A549 (cell line): Measurements from ENCODE around the gene TOX2. TPM values are rescaled to one million over a fixed set of nuclear protein-coding genes. Genes with fewer than 3 reads are reported as not detected.

Experiments used
- ATAC-seq, 2 experiments: fragments of 200-7000 bp in 1 of 2; fragments of >200 bp in 1 of 2; cut with Nextera tagmentation in 1 of 2; cut with Tn5 transposase in 1 of 2; 3 replicates each; pipeline versions ENCODE4 v1.8.0 to v1.9.1; 2018 to 2020; ENCODE audit warnings: mild to moderate bottlenecking in 1 of 2, moderate library complexity in 1 of 2
- CTCF ChIA-PET: fragments of 300-600 bp; sonication (Branson Sonifier 250); formaldehyde crosslinking; extraction: SDS; loops from one replicate; lab custom pipeline; 2021; ENCODE audit warnings: antibody characterized with exemption, inconsistent platforms; lab: Yijun Ruan, JAX
- POLR2A ChIA-PET: fragments of 350-600 bp; formaldehyde crosslinking; extraction: SDS; loops from one replicate; lab custom pipeline; 2021; ENCODE audit warnings: antibody characterized with exemption, inconsistent platforms; lab: Yijun Ruan, JAX
- DNase-seq, 2 experiments: peaks; one replicate each; pipeline versions ENCODE4 v3.0.0 to v3.0.0-alpha.2; 2011 to 2016; ENCODE audit warnings: low read depth in 1 of 2, low spot score in 1 of 2
- FAIRE-seq: peaks from 2 replicates; lab custom pipeline; 2011; peaks lifted over from hg19 to GRCh38; lab: Jason Lieb, UNC
- H3K27ac ChIP-seq, 2 experiments: fragments of >200 bp; sonication (Bioruptor Twin); formaldehyde crosslinking; 3 replicates each; pipeline ENCODE4 v1.5.1; 2016 to 2017
- H3K4me1 ChIP-seq: fragments of >200 bp; sonication (Bioruptor Twin); formaldehyde crosslinking; 3 replicates; pipeline ENCODE4 v1.6.1; 2016
- H3K4me2 ChIP-seq: fragments of >200 bp; sonication (Bioruptor Twin); formaldehyde crosslinking; 3 replicates; pipeline ENCODE4 v1.6.1; 2016
- H3K4me3 ChIP-seq: fragments of >200 bp; sonication (Bioruptor Twin); formaldehyde crosslinking; 3 replicates; pipeline ENCODE4 v1.5.1; 2016
- H3K9me3 ChIP-seq: fragments of >200 bp; sonication (Bioruptor Twin); formaldehyde crosslinking; 3 replicates; pipeline ENCODE4 v1.6.1; 2016
- ATOH8 ChIP-seq: fragments of 250-450 bp; sonication (Bioruptor Pico); IDR thresholded peaks from 2 replicates; pipeline ENCODE4 v1.5.0; 2020; ENCODE audit warnings: low read depth, mild to moderate bottlenecking, moderate library complexity
- CTCF ChIP-seq: fragments of >200 bp; sonication (Bioruptor Twin); formaldehyde crosslinking; IDR thresholded peaks from 3 replicates; pipeline ENCODE4 v1.5.1; 2016
- ELK1 ChIP-seq: fragments of 150-350 bp; IDR thresholded peaks from 2 replicates; pipeline ENCODE4 v1.6.1; 2014; ENCODE audit warnings: low read depth, mild to moderate bottlenecking, low read length
- FOSB ChIP-seq: fragments of 250-450 bp; sonication (Bioruptor Pico); IDR thresholded peaks from 2 replicates; pipeline ENCODE4 v1.5.0; 2020; ENCODE audit warnings: mild to moderate bottlenecking, moderate library complexity
- FOXS1 ChIP-seq: fragments of 250-450 bp; sonication (Bioruptor Pico); IDR thresholded peaks from 2 replicates; pipeline ENCODE4 v1.5.0; 2020; ENCODE audit warnings: mild to moderate bottlenecking, moderate library complexity
- GATA3 ChIP-seq: IDR thresholded peaks from 2 replicates; pipeline ENCODE4 v1.6.1; 2012; ENCODE audit warnings: borderline replicate concordance
- HOXB5 ChIP-seq: fragments of 250-450 bp; sonication (Bioruptor Pico); IDR thresholded peaks from 2 replicates; pipeline ENCODE4 v1.5.0; 2020; ENCODE audit warnings: mild to moderate bottlenecking, moderate library complexity
- JUN ChIP-seq, 2 experiments: fragments of >200 bp; sonication (Bioruptor Twin); formaldehyde crosslinking; IDR thresholded peaks; 2 replicates in 1 of 2; 3 replicates in 1 of 2; pipeline ENCODE4 v1.6.1; 2016 to 2017
- KDM1A ChIP-seq: fragments of 200-600 bp; sonication (generic); IDR thresholded peaks from 2 replicates; pipeline ENCODE4 v1.6.1; 2016; ENCODE audit warnings: low read depth, mild to moderate bottlenecking
- KDM5A ChIP-seq: fragments of 200-600 bp; sonication (generic); IDR thresholded peaks from 2 replicates; pipeline ENCODE4 v1.6.1; 2016; ENCODE audit warnings: antibody characterized with exemption, mild to moderate bottlenecking
- MAX ChIP-seq: IDR thresholded peaks from 2 replicates; pipeline ENCODE4 v1.6.1; 2012
- NFE2L2 ChIP-seq: fragments of 150-350 bp; conservative IDR thresholded peaks from 2 replicates; pipeline ENCODE4 v1.6.1; 2014; ENCODE audit warnings: low read length
- NR3C1 ChIP-seq: fragments of >200 bp; sonication (Bioruptor Twin); formaldehyde crosslinking; IDR thresholded peaks from 3 replicates; pipeline ENCODE4 v1.6.1; 2017
- PBX3 ChIP-seq: IDR thresholded peaks from 2 replicates; pipeline ENCODE4 v1.6.1; 2012
- PHF8 ChIP-seq: fragments of 200-600 bp; sonication (generic); IDR thresholded peaks from 2 replicates; pipeline ENCODE4 v1.6.1; 2016; ENCODE audit warnings: low read depth, mild to moderate bottlenecking, antibody characterized with exemption, moderate library complexity, borderline replicate concordance
- RAD21 ChIP-seq, 2 experiments: fragments of >200 bp in 1 of 2; sonication (Bioruptor Twin) in 1 of 2; formaldehyde crosslinking in 1 of 2; IDR thresholded peaks in 1 of 2; conservative IDR thresholded peaks in 1 of 2; 2 replicates in 1 of 2; 3 replicates in 1 of 2; pipeline ENCODE4 v1.6.1; 2012 to 2018; ENCODE audit warnings: inconsistent platforms in 1 of 2
- RARB ChIP-seq: fragments of 250-450 bp; sonication (Bioruptor Pico); IDR thresholded peaks from 2 replicates; pipeline ENCODE4 v1.8.0; 2021; ENCODE audit warnings: mild to moderate bottlenecking, moderate library complexity
- RFX5 ChIP-seq: fragments of 450-650 bp; IDR thresholded peaks from 2 replicates; pipeline ENCODE4 v1.7.1; 2014; ENCODE audit warnings: antibody characterized with exemption, mild to moderate bottlenecking, moderate library complexity
- TFCP2L1 ChIP-seq: fragments of 250-450 bp; sonication (Bioruptor Pico); IDR thresholded peaks from 2 replicates; pipeline ENCODE4 v1.5.0; 2021; ENCODE audit warnings: mild to moderate bottlenecking
- ZFP36 ChIP-seq: fragments of 450-650 bp; IDR thresholded peaks from 2 replicates; pipeline ENCODE4 v1.6.1; 2014; ENCODE audit warnings: borderline replicate concordance; ENCODE audit not compliant: partially characterized antibody
- ZNF302 ChIP-seq: fragments of 250-450 bp; sonication (Bioruptor Pico); IDR thresholded peaks from 2 replicates; pipeline ENCODE4 v1.9.0; 2021; ENCODE audit warnings: inconsistent platforms, mild to moderate bottlenecking, moderate library complexity
- ZSCAN20 ChIP-seq: fragments of 250-450 bp; sonication (Bioruptor Pico); IDR thresholded peaks from 2 replicates; pipeline ENCODE4 v1.8.0; 2022; ENCODE audit warnings: mild to moderate bottlenecking, moderate library complexity
- WGBS: methylation state at CpG from one replicate; pipeline ENCODE4 v1.1.6; 2017; ENCODE audit errors: missing lambda C conversion rate; 5-methylcytosine and 5-hydroxymethylcytosine counted together
- polyA plus RNA-seq, 4 experiments: library from polyadenylated mRNA; depleted of rRNA in 3 of 4; stranded (reverse); fragments of >200 nt; fragmentation: RNase III in 1 of 4; extraction: RNeasy Plus Mini Kit Qiagen cat#74134 plus additional on column Dnase treatment in 1 of 4; gene quantifications; 2 replicates in 3 of 4; 3 replicates in 1 of 4; pipeline ENCODE4 v1.2.3, GENCODE V29; 2011 to 2017

The TOX2 gene
- polyA plus RNA-seq, 2 of the 4 experiments (the other 2 are of a cell fraction), result 2.5 to 5.3 TPM

- CTCF ChIA-PET, result interaction anchor here (0.9 to 2.8 kb wide), 3 partner anchors 11 to 145 kb away, joined by 3 to 10 read pairs (median 7); no protein-coding TSS in a partner anchor
- H3K4me2 ChIP-seq, result no peak overlapping the region
- peak overlapping the region in 1 of 2 experiments; percentile 35; a peak in 2 of 6 replicates for H3K27ac ChIP-seq
- FAIRE-seq (no peak), ATAC-seq (no peak), DNase-seq (no peak)
- no peak overlapping the region for H3K4me3 ChIP-seq
- POLR2A ChIA-PET, result no interaction called here
- TF ChIP-seq MAX (no peak), ZFP36 (no peak)
- H3K4me1 ChIP-seq, result peaks cover 33% of the 10 kb centered on the region
- 88% methylated on average over 3 of the region's 3 CpGs for WGBS
- no peaks in the 10 kb centered on the region for H3K9me3 ChIP-seq
Observed at GRCh38 chr20:43934833-43935232, 20.2 kb downstream of the TOX2 start.

GRCh38 chr20:43936104-43936770 lies 21.6 kb downstream of the TOX2 start:
- WGBS, result 78% methylated on average over 3 of the region's 4 CpGs
- POLR2A ChIA-PET, result interaction anchor here (0.5 kb wide), 1 partner anchor 36 kb away, joined by 3 read pairs; no protein-coding TSS in a partner anchor
- H3K4me3 ChIP-seq, result no peak overlapping the region
- TF ChIP-seq ELK1 (no peak), RAD21 (conservative IDR thresholded peaks at IDR 0.05 in 1 of 2, IDR thresholded peaks at IDR 0.05 in 1 of 2) (no peak)
- FAIRE-seq (no peak), DNase-seq (no peak), ATAC-seq (no peak)
- H3K27ac ChIP-seq, result peak overlapping the region; percentile 85 to 90; a peak in 4 of 6 replicates
- no peak overlapping the region for H3K4me2 ChIP-seq
- peaks cover 47% of the 10 kb centered on the region for H3K4me1 ChIP-seq
- no peaks in the 10 kb centered on the region for H3K9me3 ChIP-seq
- CTCF ChIA-PET, result interaction anchor here (1.1 to 2.8 kb wide), 4 partner anchors 16 to 187 kb away, joined by 3 to 10 read pairs (median 5); no protein-coding TSS in a partner anchor

- Histone ChIP-seq H3K27ac (peak overlapping the region; percentile 85 to 90), H3K4me2 (no peak overlapping the region)
- TF ChIP-seq GATA3 (no peak), CTCF (no peak), TFCP2L1 (no peak), RARB (CRISPR knock-in tag) (no peak), RFX5 (no peak), FOSB (CRISPR knock-in tag) (no peak), PHF8 (no peak), NR3C1 (no peak), ZSCAN20 (CRISPR knock-in tag) (no peak), PBX3 (no peak), NFE2L2 (no peak), RAD21 (conservative IDR thresholded peaks at IDR 0.05 in 1 of 2, IDR thresholded peaks at IDR 0.05 in 1 of 2) (no peak), ATOH8 (CRISPR knock-in tag) (no peak), KDM1A (no peak), FOXS1 (CRISPR knock-in tag) (no peak), HOXB5 (no peak), ZNF302 (CRISPR knock-in tag) (no peak), JUN (IDR thresholded peaks at IDR 0.05) (no peak), ZFP36 (no peak), KDM5A (no peak)
- TF ChIP-seq, all 56 proteins: peak for 0
- WGBS, result 82% methylated on average over 7 of the region's 7 CpGs
- ATAC-seq (no peak), FAIRE-seq (no peak), DNase-seq (no peak)
- no peaks in the 10 kb centered on the region for H3K9me3 ChIP-seq
- ChIA-PET POLR2A (no interaction called here), CTCF (interaction anchor here (0.9 to 2.8 kb wide), 3 partner anchors 11 to 143 kb away, joined by 3 to 10 read pairs (median 7); no protein-coding TSS in a partner anchor)
- H3K4me1 ChIP-seq, result peaks cover 53% of the 10 kb centered on the region
- no peak overlapping the region for H3K4me3 ChIP-seq
Observed at GRCh38 chr20:43936805-43937204, 22.2 kb downstream of the TOX2 start.
